Stomach (tissue), 9 donors: Measurements from ENCODE around the gene TM9SF4. TPM values are rescaled to one million over a fixed set of nuclear protein-coding genes. Genes with fewer than 3 reads are reported as not detected.

ENCODE experiments used
- DNase-seq, 2 donors: peaks; one replicate each; pipeline versions ENCODE4 v3.0.0 to v3.0.0-alpha.2; 2013 to 2019
- H3K27ac ChIP-seq, 5 donors: fragments of 200-600 bp in 4 of 5; sonication (generic) in 4 of 5; one replicate each; pipeline ENCODE4 v1.5.1; 2013 to 2019; ENCODE audit warnings: mild to moderate bottlenecking in 1 of 5, moderate library complexity in 1 of 5
- H3K27me3 ChIP-seq, 3 donors: fragments of 200-600 bp; sonication (generic); one replicate each; pipeline ENCODE4 v1.5.1; 2017 to 2019; ENCODE audit warnings: mixed run types in 1 of 3
- H3K36me3 ChIP-seq, 4 donors: fragments of 200-600 bp; sonication (generic); 1 replicate in 3 of 4; 2 replicates in 1 of 4; pipeline ENCODE4 v1.5.1; 2016 to 2019
- H3K4me1 ChIP-seq, 4 donors: fragments of 200-600 bp; sonication (generic); one replicate each; pipeline ENCODE4 v1.5.1; 2016 to 2019
- H3K4me3 ChIP-seq, 4 donors: fragments of 200-600 bp; sonication (generic) in 3 of 4; one replicate each; pipeline ENCODE4 v1.5.1; 2016 to 2019; ENCODE audit warnings: mild to moderate bottlenecking in 1 of 4
- H3K9me3 ChIP-seq, 4 donors: fragments of 200-600 bp; sonication (generic); one replicate each; pipeline ENCODE4 v1.5.1; 2016 to 2019
- CTCF ChIP-seq, 7 experiments: fragments of 450-650 bp in 4 of 7; fragments of 200-600 bp in 3 of 7; sonication (generic) in 3 of 7; IDR thresholded peaks; one replicate each; pipeline ENCODE4 v1.5.1; 2016 to 2019; ENCODE audit warnings: antibody characterized with exemption in 7 of 7, control low read depth in 2 of 7, mild to moderate bottlenecking in 1 of 7
- EP300 ChIP-seq: sonication (generic); formaldehyde crosslinking; IDR thresholded peaks from one replicate; pipeline ENCODE4 v1.6.1; 2017; ENCODE audit warnings: antibody characterized with exemption
- POLR2A ChIP-seq, 4 donors: fragments of 450-650 bp; IDR thresholded peaks; one replicate each; pipeline ENCODE4 v1.6.1; 2016; ENCODE audit warnings: antibody characterized with exemption in 4 of 4, control low read depth in 2 of 4, mild to moderate bottlenecking in 1 of 4, moderate library complexity in 1 of 4
- POLR2AphosphoS5 ChIP-seq, 3 donors: sonication (generic); formaldehyde crosslinking; IDR thresholded peaks; one replicate each; pipeline ENCODE4 v1.6.1; 2016; ENCODE audit warnings: antibody characterized with exemption in 3 of 3
- WGBS, 5 donors: extraction: QIAGEN DNeasy Blood & Tissue Kit in 3 of 5; methylation state at CpG; one replicate each; pipeline versions ENCODE4 v1.1.5 to v1.1.7; 2013 to 2018; 5-methylcytosine and 5-hydroxymethylcytosine counted together
- intact Hi-C: fragments of 100-400 bp; cut with DNase I; formaldehyde crosslinking; loops from one replicate; pipeline ENCODE4 v1.15.1; 2023; ENCODE audit warnings: low total_unique reads
- polyA plus RNA-seq, 3 donors: library from polyadenylated mRNA; stranded (reverse); fragments of 200-250 nt; gene quantifications; one replicate each; pipeline ENCODE4 v1.2.3, GENCODE V29; 2013
- total RNA-seq, 5 donors: library from RNA; depleted of rRNA; stranded (reverse); fragments of >200 nt; gene quantifications; one replicate each; pipeline versions ENCODE4 v1.1.0 to v1.2.3, GENCODE V29; 2014 to 2016
- donor health status: healthy with polysubstance abuse.
- donor health status: Bipolar disorder and iron deficiency.
- donor health status: healthy.

The TM9SF4 gene
- total and polyA plus RNA-seq, 8 donors, result 6.7 to 50.8 (median 21.9) TPM

GRCh38 chr20:32153771-32154170 lies 44.3 kb downstream of the TM9SF4 start:
- peaks cover 12 to 18% (median 16%) of the 10 kb centered on the region in 4 donors for H3K4me1 ChIP-seq
- intact Hi-C loops, result no loop called here
- H3K36me3 ChIP-seq, result peaks cover 49 to 93% (median 90%) of the 10 kb centered on the region in 4 donors
- DNase-seq, result no peak
- no peaks in the 10 kb centered on the region for H3K9me3 ChIP-seq
- WGBS, 5 donors, result 92 to 100% (median 97%) methylated on average over 5 of the region's 5 CpGs
- H3K4me3 ChIP-seq, result no peak overlapping the region
- no peak overlapping the region for H3K27ac ChIP-seq
- TF ChIP-seq POLR2A (IDR thresholded peaks at IDR 0.05) (no peak), CTCF (IDR thresholded peaks at IDR 0.05) (no peak), EP300 (no peak), POLR2AphosphoS5 (IDR thresholded peaks at IDR 0.05) (no peak)
- no peaks in the 10 kb centered on the region for H3K27me3 ChIP-seq

GRCh38 chr20:32155017-32155981 lies 45.8 kb downstream of the TM9SF4 start:
- 43 to 54% (median 47%) methylated on average over 11 of the region's 11 CpGs for WGBS, 5 donors
- H3K36me3 ChIP-seq, result peaks cover 50 to 93% (median 90%) of the 10 kb centered on the region in 4 donors

GRCh38 chr20:32157611-32158010 lies 48.1 kb downstream of the TM9SF4 start:
- WGBS, 5 donors, result 94 to 97% (median 94%) methylated on average over 11 to 14 of the region's 14 CpGs
- no peaks in the 10 kb centered on the region for H3K9me3 ChIP-seq
- intact Hi-C loops, result no loop called here
- peaks cover 12 to 18% (median 16%) of the 10 kb centered on the region in 4 donors for H3K4me1 ChIP-seq
- H3K27me3 ChIP-seq, result no peaks in the 10 kb centered on the region
- TF ChIP-seq EP300 (no peak), POLR2AphosphoS5 (IDR thresholded peaks at IDR 0.05) (no peak), CTCF (IDR thresholded peaks at IDR 0.05) (no peak), POLR2A (IDR thresholded peaks at IDR 0.05) (no peak)
- H3K27ac ChIP-seq, result no peak overlapping the region
- H3K4me3 ChIP-seq, result no peak overlapping the region
- DNase-seq, result no peak
- H3K36me3 ChIP-seq, result peaks cover 44 to 91% (median 89%) of the 10 kb centered on the region in 4 donors

More at GRCh38 chr20:32155017-32155981, 45.8 kb downstream of the TM9SF4 start:
- Histone ChIP-seq H3K27me3 (no peaks in the 10 kb centered on the region), H3K4me1 (peaks cover 12 to 18% (median 16%) of the 10 kb centered on the region in 4 donors), H3K9me3 (no peaks in the 10 kb centered on the region), H3K4me3 (no peak overlapping the region), H3K27ac (peak overlapping the region in 4 of 5 donors; percentile 32 to 57 (median 52))
- peak; percentile 71 to 77 for DNase-seq
- TF ChIP-seq CTCF (IDR thresholded peaks at IDR 0.05) (peak in 4 of 7 experiments; percentile 18 to 33 (median 28)), POLR2A (IDR thresholded peaks at IDR 0.05) (no peak), EP300 (no peak), POLR2AphosphoS5 (IDR thresholded peaks at IDR 0.05) (peak in 2 of 3 donors; percentile 52 to 70)
- intact Hi-C loops, result no loop called here

GRCh38 chr20:32158351-32158750 lies 48.8 kb downstream of the TM9SF4 start:
- peaks cover 39 to 91% (median 89%) of the 10 kb centered on the region in 4 donors for H3K36me3 ChIP-seq
- intact Hi-C loops, result no loop called here
- TF ChIP-seq CTCF (IDR thresholded peaks at IDR 0.05) (no peak), POLR2AphosphoS5 (IDR thresholded peaks at IDR 0.05) (no peak), POLR2A (IDR thresholded peaks at IDR 0.05) (no peak)
- no peaks in the 10 kb centered on the region for H3K9me3 ChIP-seq
- WGBS, 5 donors, result 95 to 97% (median 96%) methylated on average over 11 of the region's 11 CpGs
- no peaks in the 10 kb centered on the region for H3K27me3 ChIP-seq
- H3K27ac ChIP-seq, result no peak overlapping the region
- DNase-seq, result no peak
- H3K4me3 ChIP-seq, result no peak overlapping the region
- peaks cover 12 to 18% (median 16%) of the 10 kb centered on the region in 4 donors for H3K4me1 ChIP-seq
